HCT116 (cell line): Measurements from ENCODE around the gene TOX2. TPM values are rescaled to one million over a fixed set of nuclear protein-coding genes. Genes with fewer than 3 reads are reported as not detected.

Experiments
- ATAC-seq: fragments of 200-7000 bp; cut with Tn5 transposase; 2 replicates; pipeline ENCODE4 v1.9.1; 2020; ENCODE audit warnings: mild to moderate bottlenecking, moderate library complexity
- BruUV-seq: library from RNA; stranded (reverse); fragments of 400-500 nt; replicated peaks from 2 replicates; lab custom pipeline; 2021; lab: Mats Ljungman, UMichigan
- CTCF ChIA-PET: fragments of 300-600 bp; sonication (Branson Sonifier 250); formaldehyde crosslinking; loops from one replicate; lab custom pipeline; 2021; ENCODE audit warnings: antibody characterized with exemption; lab: Charles Lee
- POLR2A ChIA-PET: fragments of 300-600, 350-600 bp; sonication (Branson Sonifier 250); formaldehyde crosslinking; loops from one replicate; lab custom pipeline; 2021; ENCODE audit warnings: antibody characterized with exemption; lab: Charles Lee
- RAD21 ChIA-PET, 2 experiments: fragments of 300-600 bp; sonication (Branson Sonifier 250); formaldehyde crosslinking; loops; one replicate each; lab custom pipeline; 2023; ENCODE audit warnings: low total read pairs in 2 of 2; ENCODE audit not compliant: uncharacterized antibody in 2 of 2, unreplicated experiment in 2 of 2, low non-redundant PET in 1 of 2; lab: Charles Lee
- DNase-seq: peaks from one replicate; pipeline ENCODE4 v3.0.0-alpha.2; 2010; ENCODE audit warnings: low read depth, low spot score
- H2AFZ ChIP-seq: fragments of 200-600 bp; shearing (Covaris generic), sonication (generic); 2 replicates; pipeline ENCODE4 v1.6.1; 2017; ENCODE audit warnings: low read depth, mixed run types, mixed read lengths, antibody characterized with exemption, low read length; ENCODE audit not compliant: poor library complexity, severe bottlenecking
- H3K27ac ChIP-seq: 2 replicates; pipeline ENCODE4 v1.5.1; 2012; ENCODE audit warnings: low read depth, low read length
- H3K27me3 ChIP-seq: fragments of 200-600 bp; sonication (generic); 2 replicates; pipeline ENCODE4 v1.6.1; 2016; ENCODE audit warnings: mixed run types, low read length, mixed read lengths; ENCODE audit not compliant: insufficient read depth
- H3K36me3 ChIP-seq, 2 experiments: fragments of 200-500 bp in 1 of 2; fragments of 200-600 bp in 1 of 2; sonication (Bioruptor generic) in 1 of 2; sonication (generic) in 1 of 2; 2 replicates each; pipeline versions ENCODE4 v1.5.1 to v1.6.1; 2014 to 2016; ENCODE audit warnings: low read length in 2 of 2, inconsistent platforms in 1 of 2, mixed read lengths in 1 of 2, mixed run types in 1 of 2; ENCODE audit not compliant: insufficient read depth in 2 of 2, control insufficient read depth in 1 of 2
- H3K4me1 ChIP-seq, 2 experiments: fragments of 200-600 bp in 1 of 2; sonication (generic) in 1 of 2; 2 replicates each; pipeline versions ENCODE4 v1.5.1 to v1.6.1; 2012 to 2017; ENCODE audit warnings: low read length in 2 of 2, inconsistent platforms in 1 of 2, mild to moderate bottlenecking in 1 of 2, mixed read lengths in 1 of 2, mixed run types in 1 of 2, moderate library complexity in 1 of 2; ENCODE audit not compliant: insufficient read depth in 2 of 2, control insufficient read depth in 1 of 2
- H3K4me2 ChIP-seq: fragments of 200-600 bp; sonication (generic); 2 replicates; pipeline ENCODE4 v1.6.1; 2017; ENCODE audit warnings: mixed run types, low read length, mixed read lengths
- H3K4me3 ChIP-seq, 2 experiments: fragments of 200-600 bp in 1 of 2; sonication (generic) in 1 of 2; replicated peaks in 1 of 2; 2 replicates each; pipeline ENCODE4 v1.5.1; 2011 to 2016; ENCODE audit warnings: low read length in 2 of 2, control low read depth in 1 of 2, low read depth in 1 of 2, mild to moderate bottlenecking in 1 of 2, mixed read lengths in 1 of 2, mixed run types in 1 of 2
- H3K79me2 ChIP-seq: fragments of 200-600 bp; sonication (generic); 2 replicates; pipeline ENCODE4 v1.6.1; 2017; ENCODE audit warnings: mild to moderate bottlenecking, mixed run types, low read length, moderate library complexity, mixed read lengths; ENCODE audit not compliant: insufficient read depth
- H3K9ac ChIP-seq: fragments of 200-600 bp; sonication (generic); 2 replicates; pipeline ENCODE4 v1.6.1; 2016; ENCODE audit warnings: low read length, mixed read lengths
- H3K9me2 ChIP-seq: fragments of 200-600 bp; sonication (generic), shearing (Covaris generic); 2 replicates; pipeline ENCODE4 v1.6.1; 2017; ENCODE audit warnings: mixed run types, mild to moderate bottlenecking, moderate library complexity; ENCODE audit not compliant: insufficient read depth
- H3K9me3 ChIP-seq, 2 experiments: fragments of 200-500 bp in 1 of 2; fragments of 200-600 bp in 1 of 2; sonication (Bioruptor generic) in 1 of 2; sonication (generic) in 1 of 2; 2 replicates each; pipeline ENCODE4 v1.6.1; 2014 to 2017; ENCODE audit warnings: low read length in 2 of 2, mixed read lengths in 2 of 2, inconsistent platforms in 1 of 2, low read depth in 1 of 2, mild to moderate bottlenecking in 1 of 2, mixed run types in 1 of 2, moderate library complexity in 1 of 2; ENCODE audit not compliant: control insufficient read depth in 1 of 2, insufficient read depth in 1 of 2
- H4K20me1 ChIP-seq: fragments of 200-600 bp; sonication (generic), shearing (Covaris generic); 2 replicates; pipeline ENCODE4 v1.6.1; 2017; ENCODE audit warnings: mixed run types, mild to moderate bottlenecking, moderate library complexity; ENCODE audit not compliant: insufficient read depth
- ATF3 ChIP-seq: IDR thresholded peaks from 2 replicates; pipeline ENCODE4 v1.6.1; 2012
- CBX3 ChIP-seq: IDR thresholded peaks from 2 replicates; pipeline ENCODE4 v1.6.1; 2012; ENCODE audit warnings: low read depth
- EZH2 ChIP-seq: fragments of 200-600 bp; sonication (generic); IDR thresholded peaks from 2 replicates; pipeline ENCODE4 v1.6.1; 2017; ENCODE audit warnings: antibody characterized with exemption, mixed run types
- FOSL1 ChIP-seq: IDR thresholded peaks from 2 replicates; pipeline ENCODE4 v1.6.1; 2012; ENCODE audit warnings: low read depth
- POLR2AphosphoS5 ChIP-seq: IDR thresholded peaks from 2 replicates; pipeline ENCODE4 v1.6.1; 2011; ENCODE audit warnings: mild to moderate bottlenecking, low read depth, low read length, moderate library complexity
- RAD21 ChIP-seq: IDR thresholded peaks from 2 replicates; pipeline ENCODE4 v1.6.1; 2012; ENCODE audit warnings: low read depth, mild to moderate bottlenecking
- TCF7L2 ChIP-seq: IDR thresholded peaks from 2 replicates; pipeline ENCODE4 v1.7.0; 2011; ENCODE audit warnings: borderline replicate concordance, inconsistent platforms; ENCODE audit not compliant: insufficient read depth, insufficient read length; ENCODE audit errors: extremely low read depth
- ZNF274 ChIP-seq: fragments of 200-500 bp; sonication (Bioruptor generic); IDR thresholded peaks from 2 replicates; pipeline ENCODE4 v1.6.1; 2014; ENCODE audit warnings: mild to moderate bottlenecking, low read depth, low read length, inconsistent platforms
- intact Hi-C: fragments of 100-400 bp; cut with micrococcal nuclease; formaldehyde crosslinking; loops from 2 replicates; pipeline ENCODE4 v1.10.0; 2022
- total RNA-seq: library from RNA; stranded (reverse); gene quantifications from one replicate; pipeline ENCODE4 v1.2.1, GENCODE V29; 2021; ENCODE audit not compliant: unreplicated experiment
- TF ChIP-seq, protein P1 (sequence below), 3 experiments: fragments of 200-600 bp in 1 of 3; sonication (generic) in 1 of 3; IDR thresholded peaks in 2 of 3; conservative IDR thresholded peaks in 1 of 3; 2 replicates each; pipeline ENCODE4 v1.5.1; 2012 to 2017; ENCODE audit warnings: low read depth in 2 of 3, low read length in 2 of 3, antibody characterized with exemption in 1 of 3, borderline replicate concordance in 1 of 3, control low read depth in 1 of 3, mild to moderate bottlenecking in 1 of 3, mixed read lengths in 1 of 3, mixed run types in 1 of 3, moderate library complexity in 1 of 3; ENCODE audit not compliant: insufficient read depth in 1 of 3

Gene TOX2
- total RNA-seq, 1 experiment from 2014 or later: 39.6 TPM

GRCh38 chr20:43911066-43911465 lies 3.6 kb upstream of the TOX2 start:
- Histone ChIP-seq H3K9me3 (peaks cover 0 to 5% of the 10 kb centered on the region in 2 experiments; a peak in 1 of 4 replicates), H3K9ac (no peak overlapping the region), H4K20me1 (no peaks in the 10 kb centered on the region), H3K4me2 (peak overlapping the region; percentile 16; the same call in 1 of the 2 replicates), H3K4me3 (no peak overlapping the region), H3K79me2 (peaks cover 6% of the 10 kb centered on the region; the same call in 1 of the 2 replicates), H2AFZ (no peak overlapping the region), H3K27ac (no peak overlapping the region), H3K27me3 (no peaks in the 10 kb centered on the region), H3K9me2 (no peaks in the 10 kb centered on the region; the same call in 1 of the 2 replicates), H3K4me1 (peaks cover 7 to 28% of the 10 kb centered on the region in 2 experiments; a peak in 3 of 4 replicates), H3K36me3 (no peaks in the 10 kb centered on the region)
- CTCF ChIA-PET: interaction anchor here (0.7 to 1.8 kb wide), 3 partner anchors 161 to 373 kb away, joined by 3 to 7 read pairs (median 6); no protein-coding TSS in a partner anchor
- POLR2A ChIA-PET: no interaction called here
- RAD21 ChIA-PET: interaction anchor here in 1 of 2 experiments (0.6 kb wide), 1 partner anchor 160 kb away, joined by 7 read pairs; no protein-coding TSS in a partner anchor
- peak; percentile 38 for DNase-seq
- TF ChIP-seq EZH2: no peak
- peak; percentile 35 for TF ChIP-seq TCF7L2
- no peak for TF ChIP-seq ATF3
- peak; percentile 9; the same call in 1 of the 2 replicates for TF ChIP-seq CBX3
- TF ChIP-seq POLR2AphosphoS5: no peak
- no peak for TF ChIP-seq ZNF274
- TF ChIP-seq, protein P1, sequence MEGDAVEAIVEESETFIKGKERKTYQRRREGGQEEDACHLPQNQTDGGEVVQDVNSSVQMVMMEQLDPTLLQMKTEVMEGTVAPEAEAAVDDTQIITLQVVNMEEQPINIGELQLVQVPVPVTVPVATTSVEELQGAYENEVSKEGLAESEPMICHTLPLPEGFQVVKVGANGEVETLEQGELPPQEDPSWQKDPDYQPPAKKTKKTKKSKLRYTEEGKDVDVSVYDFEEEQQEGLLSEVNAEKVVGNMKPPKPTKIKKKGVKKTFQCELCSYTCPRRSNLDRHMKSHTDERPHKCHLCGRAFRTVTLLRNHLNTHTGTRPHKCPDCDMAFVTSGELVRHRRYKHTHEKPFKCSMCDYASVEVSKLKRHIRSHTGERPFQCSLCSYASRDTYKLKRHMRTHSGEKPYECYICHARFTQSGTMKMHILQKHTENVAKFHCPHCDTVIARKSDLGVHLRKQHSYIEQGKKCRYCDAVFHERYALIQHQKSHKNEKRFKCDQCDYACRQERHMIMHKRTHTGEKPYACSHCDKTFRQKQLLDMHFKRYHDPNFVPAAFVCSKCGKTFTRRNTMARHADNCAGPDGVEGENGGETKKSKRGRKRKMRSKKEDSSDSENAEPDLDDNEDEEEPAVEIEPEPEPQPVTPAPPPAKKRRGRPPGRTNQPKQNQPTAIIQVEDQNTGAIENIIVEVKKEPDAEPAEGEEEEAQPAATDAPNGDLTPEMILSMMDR (IDR thresholded peaks at IDR 0.05 in 2 of 3, conservative IDR thresholded peaks at IDR 0.05 in 1 of 3; ENCODE audit: borderline replicate concordance in 1 of 3, insufficient read depth in 1 of 3, low read depth in 2 of 3, low read length in 2 of 3): peak; percentile 20 to 46 (median 29); a peak in 3 of 6 replicates
- peak; percentile 39; the same call in 1 of the 2 replicates for TF ChIP-seq FOSL1
- peak; percentile 73 for TF ChIP-seq RAD21
- ATAC-seq: peak; percentile 40; the same call in 1 of the 2 replicates
- intact Hi-C loops: loop anchor here (1.0 to 10.0 kb wide), 2 partner anchors 162 to 174 kb away; no protein-coding TSS in a partner anchor
- BruUV-seq: no TSS peak
